HG02678 (cell line): ENCODE results near the gene POLR2J.
"Not testable (repeated sequence)": the region's sequence is repeated elsewhere in the genome, so short reads cannot be mapped to it uniquely, and the experiment has no call there.

Experiments used
- ATAC-seq: cut with Tn5 transposase; IDR thresholded peaks from one replicate; pipeline ENCODE4 v1.9.1; 2021; ENCODE audit warnings: mild to moderate bottlenecking, moderate library complexity; ENCODE audit not compliant: unreplicated experiment

Gene POLR2J

GRCh38 chr7:102478314-102479208 is at the start of gene POLR2J:
Gene POLR2J (minus strand): TSS chr7:102478922. CDS start chr7:102478860, 62 bp downstream.
- peak; percentile 86 for ATAC-seq

GRCh38 chr7:102527822-102528793 is 49.4 kb upstream of the POLR2J start:
- ATAC-seq = not testable (repeated sequence)

GRCh38 chr7:102527182-102527581 is 48.5 kb upstream of the POLR2J start:
- ATAC-seq = not testable (repeated sequence)

- not testable (repeated sequence) for ATAC-seq
Measured at GRCh38 chr7:102524803-102525202, 46.1 kb upstream of the POLR2J start.

- not testable (repeated sequence) for ATAC-seq
Measured at GRCh38 chr7:102520797-102521196, 42.1 kb upstream of the POLR2J start.

GRCh38 chr7:102517550-102518147 is 38.9 kb upstream of the POLR2J start, which contains the start of gene RASA4B:
Gene RASA4B (minus strand): TSS chr7:102517777. CDS start chr7:102517710, 67 bp downstream.
- ATAC-seq = peak; percentile 72

- not testable (repeated sequence) for ATAC-seq
Measured at GRCh38 chr7:102516951-102517350, 38.2 kb upstream of the POLR2J start.

- ATAC-seq = not testable (repeated sequence)
Measured at GRCh38 chr7:102515889-102516288, 37.2 kb upstream of the POLR2J start.

- peak; percentile 76 for ATAC-seq
Measured at GRCh38 chr7:102514881-102515721, 36.4 kb upstream of the POLR2J start.

- not testable (repeated sequence) for ATAC-seq
Measured at GRCh38 chr7:102512642-102513221, 34.0 kb upstream of the POLR2J start.

GRCh38 chr7:102511860-102512522 is 33.3 kb upstream of the POLR2J start:
- peak; percentile 36 for ATAC-seq

- not testable (repeated sequence) for ATAC-seq
Measured at GRCh38 chr7:102510575-102510974, 31.9 kb upstream of the POLR2J start.

GRCh38 chr7:102507410-102508088 is 28.8 kb upstream of the POLR2J start:
- ATAC-seq = not testable (repeated sequence)

GRCh38 chr7:102505298-102506185 is 26.8 kb upstream of the POLR2J start:
- not testable (repeated sequence) for ATAC-seq

GRCh38 chr7:102503141-102503540 is 24.4 kb upstream of the POLR2J start:
- ATAC-seq = not testable (repeated sequence)

GRCh38 chr7:102498321-102498720 is 19.6 kb upstream of the POLR2J start:
- ATAC-seq = not testable (repeated sequence)

- not testable (repeated sequence) for ATAC-seq
Measured at GRCh38 chr7:102497308-102497707, 18.6 kb upstream of the POLR2J start.
